Measurements from ENCODE around the gene KIF11. TPM values are rescaled to one million over a fixed set of nuclear protein-coding genes. Genes with fewer than 3 reads are reported as not detected.
A peak's percentile ranks its signal among the peaks of the same experiment; 100 is the strongest.

Gene KIF11
- total and polyA plus RNA-seq, 5 experiments from 2014 or later: 0.20 to 0.96 (median 0.55) TPM

DNA sequence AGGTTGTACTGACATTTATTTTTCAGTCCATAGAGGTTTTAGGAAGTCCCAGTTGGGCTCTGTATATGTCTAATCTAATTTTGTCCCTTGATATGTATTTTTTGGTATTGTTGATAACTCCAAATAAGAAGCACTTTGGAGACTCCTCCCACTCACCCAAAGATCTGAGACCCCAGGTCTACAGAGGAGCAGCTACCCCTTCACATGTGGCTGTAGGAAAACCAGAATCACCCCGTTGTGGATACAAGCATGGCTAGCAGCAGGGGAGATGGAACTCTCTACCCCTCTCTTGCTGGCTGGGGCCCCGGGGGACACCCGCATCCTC lies 106.2 kb downstream of the KIF11 start:
- POLR2A ChIA-PET: no interaction called here
- H3K4me1 Mint-ChIP-seq: peaks cover 11 to 57% (median 24%) of the 10 kb centered on the region in 4 donors
- peak overlapping the region; percentile 74 to 91 (median 85) for H3K4me3 Mint-ChIP-seq
- DNase-seq (no peak), ATAC-seq (no peak)
- peak overlapping the region in 2 of 10 donors; percentile 35 to 71 for H3K27ac Mint-ChIP-seq
- peaks cover 38 to 77% (median 48%) of the 10 kb centered on the region in 5 donors for H3K27me3 Mint-ChIP-seq
- H3K9me3 Mint-ChIP-seq: no peaks in the 10 kb centered on the region
- H3K36me3 Mint-ChIP-seq: no peaks in the 10 kb centered on the region

DNA sequence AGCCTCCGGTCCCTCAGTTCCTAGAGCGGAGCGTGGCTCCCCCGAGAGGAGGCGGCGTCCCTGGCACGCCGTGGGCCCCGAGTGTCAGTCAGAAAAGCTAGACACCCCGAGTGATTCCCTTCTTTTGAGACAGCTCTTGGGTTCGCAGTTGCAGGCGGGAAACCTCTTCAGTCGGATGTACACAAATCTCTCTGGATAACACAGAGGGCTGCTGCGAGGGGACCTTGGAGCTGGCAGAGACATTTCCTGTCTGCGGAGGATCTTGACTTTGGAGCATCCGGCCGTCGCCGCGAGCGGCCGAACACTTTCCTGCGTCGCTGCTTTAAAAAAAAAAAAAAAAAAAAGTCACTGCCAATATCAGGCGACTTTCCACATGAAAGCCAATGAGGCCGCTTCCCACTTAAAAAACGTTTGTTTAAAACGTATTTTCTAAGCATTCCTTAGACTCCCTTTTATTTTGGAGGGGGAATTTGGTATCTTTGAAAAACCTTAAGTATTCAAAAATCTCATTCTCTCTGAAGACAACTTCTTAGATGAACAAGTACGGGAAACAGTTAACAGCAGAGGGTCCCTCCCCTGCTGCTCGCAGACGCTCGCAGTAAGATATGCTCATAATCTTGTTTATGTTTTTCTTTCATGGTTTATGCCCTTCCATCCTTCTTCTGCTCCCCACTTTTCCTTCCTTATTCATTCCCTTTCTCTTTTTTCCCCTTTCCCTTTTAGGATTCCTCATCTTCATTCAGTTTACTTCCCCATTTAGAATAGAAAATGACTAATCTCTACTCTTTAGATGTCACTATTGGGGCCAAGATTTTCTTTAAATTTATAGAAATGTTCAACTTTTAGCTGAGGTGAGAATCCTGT lies 106.8 kb downstream of the KIF11 start:
- Mint-ChIP-seq H3K4me3 (peak overlapping the region; percentile 74 to 91 (median 85)), H3K9me3 (no peaks in the 10 kb centered on the region), H3K36me3 (no peaks in the 10 kb centered on the region), H3K4me1 (peaks cover 11 to 52% (median 24%) of the 10 kb centered on the region in 4 donors), H3K27ac (peak overlapping the region in 2 of 10 donors; percentile 35 to 71), H3K27me3 (peaks cover 34 to 75% (median 43%) of the 10 kb centered on the region in 5 donors)
- POLR2A ChIA-PET: interaction anchor here (0.5 kb wide), 1 partner anchor 116 kb away, joined by 3 read pairs; no protein-coding TSS in a partner anchor
- peak; percentile 62 to 65 for ATAC-seq
- peak in 4 of 10 donors; percentile 15 to 29 (median 24) for DNase-seq

DNA sequence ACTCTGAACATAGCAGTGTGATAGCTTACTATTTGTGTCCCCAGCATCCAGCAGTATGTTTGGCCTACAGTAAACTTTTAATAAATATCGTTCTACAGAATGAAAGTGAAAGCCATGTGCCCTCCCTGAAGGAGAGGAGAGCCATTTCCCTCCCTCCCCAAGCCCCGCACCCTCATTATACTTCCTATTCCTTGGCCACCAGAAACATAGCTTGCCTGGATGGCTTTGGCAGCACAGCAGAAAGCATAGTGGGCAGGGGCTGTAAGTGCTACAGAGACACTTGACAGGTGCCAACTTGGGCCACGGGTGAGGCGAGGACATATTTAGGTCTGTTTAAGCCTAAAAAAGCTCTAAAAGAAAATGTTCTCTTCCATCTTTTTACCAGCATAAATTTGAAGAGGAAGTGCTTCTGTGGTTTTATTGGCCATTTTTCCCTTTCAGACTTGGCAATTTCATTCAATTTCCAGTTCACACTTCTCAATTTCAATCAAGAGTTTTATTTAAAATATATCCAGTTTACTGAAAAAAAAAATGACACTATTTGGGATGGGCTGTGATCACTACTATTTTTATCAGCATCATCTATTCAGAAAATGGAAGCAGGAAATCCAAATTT lies 109.5 kb downstream of the KIF11 start:
- no peaks in the 10 kb centered on the region for H3K9me3 Mint-ChIP-seq
- peak overlapping the region in 2 of 10 donors; percentile 5 to 32 for H3K4me3 Mint-ChIP-seq
- ATAC-seq (no peak), DNase-seq (no peak)
- H3K27me3 Mint-ChIP-seq: peaks cover 28 to 65% (median 44%) of the 10 kb centered on the region in 5 donors
- H3K27ac Mint-ChIP-seq: peak overlapping the region in 1 of 10 donors; percentile 32
- H3K4me1 Mint-ChIP-seq: peaks cover 11 to 46% (median 22%) of the 10 kb centered on the region in 4 donors
- H3K36me3 Mint-ChIP-seq: no peaks in the 10 kb centered on the region
- POLR2A ChIA-PET: interaction anchor here (0.7 to 1.4 kb wide), 2 partner anchors 146 to 1161 kb away, joined by 3 read pairs; partner anchors contain the start of gene EXOC6

Other genes with a start within 250 kb of the KIF11 start
- gene IDE, start 19.0 kb upstream of the KIF11 start, total RNA-seq: 10 to 100 TPM; 27.0 to 29.0 TPM
- gene IDE, start 19.0 kb upstream of the KIF11 start, polyA plus RNA-seq: 10 to 100 TPM in 1 of 3 donors, 1 to 10 TPM in 2; 7.3 to 11.2 (median 9.5) TPM
- gene HHEX, start 96.8 kb downstream of the KIF11 start, total RNA-seq: 1 to 10 TPM; 3.2 to 3.9 TPM
- under 1 TPM; 0.09 to 0.45 (median 0.09) TPM for gene HHEX, start 96.8 kb downstream of the KIF11 start, polyA plus RNA-seq